ENCODE measurements around the gene JMJD1C. TPM values are rescaled to one million over a fixed set of nuclear protein-coding genes. Genes with fewer than 3 reads are reported as not detected.

Gene JMJD1C
- total and polyA plus RNA-seq, 10 of the 15 experiments (the other 5 are each of a cell fraction or from before 2014, with no cell fraction given), result 31.2 to 83.3 (median 49.5) TPM

DNA sequence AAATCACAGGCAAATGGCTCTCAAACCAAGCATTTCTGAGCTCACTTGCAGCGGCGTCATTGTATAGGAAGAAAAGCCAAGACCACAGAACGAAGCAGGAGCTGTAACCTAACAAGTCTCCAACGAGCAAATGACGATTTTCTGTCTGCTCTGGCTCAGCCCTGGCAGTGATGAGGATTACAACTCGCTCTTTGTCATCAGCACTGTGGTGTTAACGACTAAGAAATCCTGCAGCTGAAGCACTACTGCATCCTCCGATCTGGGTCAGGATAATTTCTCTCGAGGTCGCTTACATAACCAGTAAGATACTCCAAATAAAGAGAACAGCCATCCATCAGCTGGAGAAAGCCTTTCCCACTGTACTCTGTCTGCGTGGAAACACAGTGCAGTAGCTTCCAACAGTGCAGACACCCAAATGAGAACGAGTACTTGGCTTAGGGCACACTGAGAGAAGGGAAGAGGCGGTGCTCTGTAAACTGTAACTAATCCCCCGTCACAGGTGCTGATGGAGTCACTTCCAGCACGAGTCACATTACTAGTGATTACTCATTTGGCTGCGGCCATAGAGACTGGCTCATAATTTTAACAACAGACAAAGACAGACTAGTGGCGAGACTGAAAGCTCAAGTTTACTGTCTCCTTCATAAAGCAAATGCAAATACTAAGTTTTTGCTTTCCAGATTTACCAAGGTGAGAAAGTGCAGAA is 196.8 kb downstream of the JMJD1C start (continued):
- TF ChIP-seq FOXM1 (IDR thresholded peaks at IDR 0.05; ENCODE audit: low read depth, low read length) (no peak; the same call in none of the 2 replicates), DPF2 (IDR thresholded peaks at IDR 0.05) (peak; percentile 56), SUZ12 (IDR thresholded peaks at IDR 0.05; ENCODE audit: unreplicated experiment) (no peak), NFIC (IDR thresholded peaks at IDR 0.05; ENCODE audit: low read depth, low read length) (peak; percentile 82), RELA (IDR thresholded peaks at IDR 0.05; ENCODE audit: borderline replicate concordance, partially characterized antibody) (no peak), GABPA (IDR thresholded peaks at IDR 0.05; ENCODE audit: low read depth) (peak; percentile 80), JUND (IDR thresholded peaks at IDR 0.05; ENCODE audit: low read depth, low read length) (peak; percentile 67), SIN3A (IDR thresholded peaks at IDR 0.05; ENCODE audit: low read depth, low read length) (peak; percentile 83; the same call in 1 of the 2 replicates), SMARCA5 (IDR thresholded peaks at IDR 0.05) (peak; percentile 70; the same call in 1 of the 2 replicates), LARP7 (IDR thresholded peaks at IDR 0.05) (no peak; the same call in 1 of the 2 replicates), EED (IDR thresholded peaks at IDR 0.05; ENCODE audit: low read depth) (peak; percentile 75; the same call in 1 of the 2 replicates), ZNF384 (IDR thresholded peaks at IDR 0.05; ENCODE audit: borderline replicate concordance, low read depth, low read length) (no peak)
- TF ChIP-seq, protein P1, sequence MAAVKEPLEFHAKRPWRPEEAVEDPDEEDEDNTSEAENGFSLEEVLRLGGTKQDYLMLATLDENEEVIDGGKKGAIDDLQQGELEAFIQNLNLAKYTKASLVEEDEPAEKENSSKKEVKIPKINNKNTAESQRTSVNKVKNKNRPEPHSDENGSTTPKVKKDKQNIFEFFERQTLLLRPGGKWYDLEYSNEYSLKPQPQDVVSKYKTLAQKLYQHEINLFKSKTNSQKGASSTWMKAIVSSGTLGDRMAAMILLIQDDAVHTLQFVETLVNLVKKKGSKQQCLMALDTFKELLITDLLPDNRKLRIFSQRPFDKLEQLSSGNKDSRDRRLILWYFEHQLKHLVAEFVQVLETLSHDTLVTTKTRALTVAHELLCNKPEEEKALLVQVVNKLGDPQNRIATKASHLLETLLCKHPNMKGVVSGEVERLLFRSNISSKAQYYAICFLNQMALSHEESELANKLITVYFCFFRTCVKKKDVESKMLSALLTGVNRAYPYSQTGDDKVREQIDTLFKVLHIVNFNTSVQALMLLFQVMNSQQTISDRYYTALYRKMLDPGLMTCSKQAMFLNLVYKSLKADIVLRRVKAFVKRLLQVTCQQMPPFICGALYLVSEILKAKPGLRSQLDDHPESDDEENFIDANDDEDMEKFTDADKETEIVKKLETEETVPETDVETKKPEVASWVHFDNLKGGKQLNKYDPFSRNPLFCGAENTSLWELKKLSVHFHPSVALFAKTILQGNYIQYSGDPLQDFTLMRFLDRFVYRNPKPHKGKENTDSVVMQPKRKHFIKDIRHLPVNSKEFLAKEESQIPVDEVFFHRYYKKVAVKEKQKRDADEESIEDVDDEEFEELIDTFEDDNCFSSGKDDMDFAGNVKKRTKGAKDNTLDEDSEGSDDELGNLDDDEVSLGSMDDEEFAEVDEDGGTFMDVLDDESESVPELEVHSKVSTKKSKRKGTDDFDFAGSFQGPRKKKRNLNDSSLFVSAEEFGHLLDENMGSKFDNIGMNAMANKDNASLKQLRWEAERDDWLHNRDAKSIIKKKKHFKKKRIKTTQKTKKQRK (IDR thresholded peaks at IDR 0.05; ENCODE audit: low read depth, low read length), result no peak
- TF ChIP-seq, protein P2, sequence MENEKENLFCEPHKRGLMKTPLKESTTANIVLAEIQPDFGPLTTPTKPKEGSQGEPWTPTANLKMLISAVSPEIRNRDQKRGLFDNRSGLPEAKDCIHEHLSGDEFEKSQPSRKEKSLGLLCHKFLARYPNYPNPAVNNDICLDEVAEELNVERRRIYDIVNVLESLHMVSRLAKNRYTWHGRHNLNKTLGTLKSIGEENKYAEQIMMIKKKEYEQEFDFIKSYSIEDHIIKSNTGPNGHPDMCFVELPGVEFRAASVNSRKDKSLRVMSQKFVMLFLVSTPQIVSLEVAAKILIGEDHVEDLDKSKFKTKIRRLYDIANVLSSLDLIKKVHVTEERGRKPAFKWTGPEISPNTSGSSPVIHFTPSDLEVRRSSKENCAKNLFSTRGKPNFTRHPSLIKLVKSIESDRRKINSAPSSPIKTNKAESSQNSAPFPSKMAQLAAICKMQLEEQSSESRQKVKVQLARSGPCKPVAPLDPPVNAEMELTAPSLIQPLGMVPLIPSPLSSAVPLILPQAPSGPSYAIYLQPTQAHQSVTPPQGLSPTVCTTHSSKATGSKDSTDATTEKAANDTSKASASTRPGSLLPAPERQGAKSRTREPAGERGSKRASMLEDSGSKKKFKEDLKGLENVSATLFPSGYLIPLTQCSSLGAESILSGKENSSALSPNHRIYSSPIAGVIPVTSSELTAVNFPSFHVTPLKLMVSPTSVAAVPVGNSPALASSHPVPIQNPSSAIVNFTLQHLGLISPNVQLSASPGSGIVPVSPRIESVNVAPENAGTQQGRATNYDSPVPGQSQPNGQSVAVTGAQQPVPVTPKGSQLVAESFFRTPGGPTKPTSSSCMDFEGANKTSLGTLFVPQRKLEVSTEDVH (IDR thresholded peaks at IDR 0.05; ENCODE audit: low read depth, partially characterized antibody), result no peak
- TF ChIP-seq, protein P3, sequence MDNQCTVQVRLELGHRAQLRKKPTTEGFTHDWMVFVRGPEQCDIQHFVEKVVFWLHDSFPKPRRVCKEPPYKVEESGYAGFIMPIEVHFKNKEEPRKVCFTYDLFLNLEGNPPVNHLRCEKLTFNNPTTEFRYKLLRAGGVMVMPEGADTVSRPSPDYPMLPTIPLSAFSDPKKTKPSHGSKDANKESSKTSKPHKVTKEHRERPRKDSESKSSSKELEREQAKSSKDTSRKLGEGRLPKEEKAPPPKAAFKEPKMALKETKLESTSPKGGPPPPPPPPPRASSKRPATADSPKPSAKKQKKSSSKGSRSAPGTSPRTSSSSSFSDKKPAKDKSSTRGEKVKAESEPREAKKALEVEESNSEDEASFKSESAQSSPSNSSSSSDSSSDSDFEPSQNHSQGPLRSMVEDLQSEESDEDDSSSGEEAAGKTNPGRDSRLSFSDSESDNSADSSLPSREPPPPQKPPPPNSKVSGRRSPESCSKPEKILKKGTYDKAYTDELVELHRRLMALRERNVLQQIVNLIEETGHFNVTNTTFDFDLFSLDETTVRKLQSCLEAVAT (IDR thresholded peaks at IDR 0.05), result peak; percentile 96
- TF ChIP-seq, protein P4, sequence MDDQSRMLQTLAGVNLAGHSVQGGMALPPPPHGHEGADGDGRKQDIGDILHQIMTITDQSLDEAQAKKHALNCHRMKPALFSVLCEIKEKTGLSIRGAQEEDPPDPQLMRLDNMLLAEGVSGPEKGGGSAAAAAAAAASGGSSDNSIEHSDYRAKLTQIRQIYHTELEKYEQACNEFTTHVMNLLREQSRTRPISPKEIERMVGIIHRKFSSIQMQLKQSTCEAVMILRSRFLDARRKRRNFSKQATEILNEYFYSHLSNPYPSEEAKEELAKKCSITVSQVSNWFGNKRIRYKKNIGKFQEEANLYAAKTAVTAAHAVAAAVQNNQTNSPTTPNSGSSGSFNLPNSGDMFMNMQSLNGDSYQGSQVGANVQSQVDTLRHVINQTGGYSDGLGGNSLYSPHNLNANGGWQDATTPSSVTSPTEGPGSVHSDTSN (IDR thresholded peaks at IDR 0.05; ENCODE audit: insufficient replicate concordance, low read depth, low read length), result peak; percentile 59
- TF ChIP-seq, protein P5, sequence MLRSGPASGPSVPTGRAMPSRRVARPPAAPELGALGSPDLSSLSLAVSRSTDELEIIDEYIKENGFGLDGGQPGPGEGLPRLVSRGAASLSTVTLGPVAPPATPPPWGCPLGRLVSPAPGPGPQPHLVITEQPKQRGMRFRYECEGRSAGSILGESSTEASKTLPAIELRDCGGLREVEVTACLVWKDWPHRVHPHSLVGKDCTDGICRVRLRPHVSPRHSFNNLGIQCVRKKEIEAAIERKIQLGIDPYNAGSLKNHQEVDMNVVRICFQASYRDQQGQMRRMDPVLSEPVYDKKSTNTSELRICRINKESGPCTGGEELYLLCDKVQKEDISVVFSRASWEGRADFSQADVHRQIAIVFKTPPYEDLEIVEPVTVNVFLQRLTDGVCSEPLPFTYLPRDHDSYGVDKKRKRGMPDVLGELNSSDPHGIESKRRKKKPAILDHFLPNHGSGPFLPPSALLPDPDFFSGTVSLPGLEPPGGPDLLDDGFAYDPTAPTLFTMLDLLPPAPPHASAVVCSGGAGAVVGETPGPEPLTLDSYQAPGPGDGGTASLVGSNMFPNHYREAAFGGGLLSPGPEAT (IDR thresholded peaks at IDR 0.05; ENCODE audit: low read depth), result peak; percentile 34; the same call in 1 of the 2 replicates

Data from GM12878 (cell line).